HG02938 (cell line): Measurements from ENCODE around the gene SUFU.
"Not testable (repeated sequence)": the region's sequence is repeated elsewhere in the genome, so short reads cannot be mapped to it uniquely, and the experiment has no call there.

ENCODE experiments used
- ATAC-seq: cut with Tn5 transposase; IDR thresholded peaks from one replicate; pipeline ENCODE4 v1.9.1; 2021; ENCODE audit warnings: mild to moderate bottlenecking, moderate library complexity; ENCODE audit not compliant: unreplicated experiment

The SUFU gene

DNA sequence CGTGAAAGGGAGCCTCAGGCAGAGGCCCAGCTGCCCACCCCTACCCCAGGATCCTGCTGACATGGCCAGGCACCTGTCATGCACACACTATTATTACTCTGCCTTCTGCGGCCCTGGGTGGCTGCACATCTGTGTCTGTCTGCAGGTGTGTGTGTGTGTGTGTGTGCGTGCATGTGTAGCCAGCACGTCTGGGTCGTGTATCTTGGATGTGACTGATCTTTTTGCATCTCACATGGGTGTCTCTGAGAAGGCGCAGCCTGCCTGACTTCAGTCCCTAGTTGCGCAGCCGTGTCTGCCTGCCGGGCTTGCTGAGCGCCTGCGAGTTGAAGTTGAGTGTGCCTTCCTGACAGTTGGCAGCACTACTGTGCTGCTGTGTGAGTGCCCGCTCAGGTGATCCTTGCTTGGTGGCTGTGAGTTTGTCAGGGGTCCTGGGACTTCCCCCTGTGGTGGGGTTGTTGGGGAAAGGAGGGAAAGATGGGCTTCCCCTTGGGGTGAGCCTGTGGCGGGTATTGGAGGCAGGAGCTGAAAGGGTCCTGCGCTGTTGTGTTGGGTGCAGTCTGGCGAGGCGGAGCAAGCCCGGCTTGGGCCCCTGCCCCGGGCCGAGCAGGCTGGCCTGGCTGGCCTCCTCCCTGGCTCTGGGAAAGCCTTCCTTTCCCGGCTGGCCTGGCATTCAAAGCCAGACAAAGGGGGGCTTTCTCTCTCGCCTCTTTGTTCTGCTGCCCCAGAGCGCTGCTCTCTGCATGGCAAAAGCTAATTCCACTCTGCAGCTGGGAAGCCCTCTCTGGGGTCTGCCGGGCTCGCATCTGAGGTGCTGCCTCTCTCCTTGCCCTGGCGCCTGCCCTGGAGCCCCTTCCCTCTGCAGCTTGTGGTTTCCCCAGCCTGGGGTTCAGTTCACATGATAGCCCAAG lies 145.4 kb downstream of the SUFU start:
- ATAC-seq: no peak

- ATAC-seq: no peak
Observed at GRCh38 chr10:102649797-102650654, 146.3 kb downstream of the SUFU start.

DNA sequence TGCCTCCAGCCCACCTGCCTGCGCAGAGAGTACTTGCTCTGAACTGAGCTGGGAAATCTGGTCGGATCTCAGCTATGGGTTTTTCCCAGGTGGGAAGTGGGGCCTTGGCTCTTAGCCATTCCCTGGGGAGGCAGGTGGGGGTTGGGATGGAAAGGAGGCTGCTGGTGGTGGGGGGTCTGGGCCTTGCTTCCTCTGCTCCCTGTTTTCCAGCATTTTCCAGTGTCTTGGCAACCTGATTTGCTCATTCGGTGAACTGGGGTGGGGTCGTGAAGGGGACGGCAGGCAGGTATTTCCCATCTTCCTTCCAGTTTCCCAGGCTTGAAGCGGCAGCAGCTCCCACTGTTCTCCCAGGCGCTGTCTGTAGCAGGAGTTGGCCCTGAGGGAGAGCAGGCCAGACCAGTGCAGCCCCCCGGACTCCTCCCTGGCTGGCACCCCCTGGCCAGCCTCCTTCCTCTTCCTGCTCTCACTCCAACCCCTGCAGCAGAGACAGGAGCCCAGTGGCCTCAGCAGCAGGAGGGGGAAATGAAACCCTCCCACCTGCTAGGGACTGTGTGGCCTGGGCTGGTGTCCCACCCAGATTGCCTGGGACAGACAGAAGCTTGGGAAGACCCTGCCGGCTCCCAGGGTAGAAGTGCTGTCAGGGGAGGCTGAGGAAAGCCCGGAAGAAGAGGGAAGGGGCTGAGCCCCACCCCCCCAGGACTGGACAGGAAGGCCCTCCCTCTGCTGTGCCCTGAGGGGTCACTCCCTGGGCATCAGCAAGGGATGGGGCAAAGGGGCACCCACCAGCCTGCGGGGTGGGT lies 147.1 kb downstream of the SUFU start:
- no peak for ATAC-seq

- no peak for ATAC-seq
Observed at GRCh38 chr10:102651455-102652169, 147.8 kb downstream of the SUFU start.

DNA sequence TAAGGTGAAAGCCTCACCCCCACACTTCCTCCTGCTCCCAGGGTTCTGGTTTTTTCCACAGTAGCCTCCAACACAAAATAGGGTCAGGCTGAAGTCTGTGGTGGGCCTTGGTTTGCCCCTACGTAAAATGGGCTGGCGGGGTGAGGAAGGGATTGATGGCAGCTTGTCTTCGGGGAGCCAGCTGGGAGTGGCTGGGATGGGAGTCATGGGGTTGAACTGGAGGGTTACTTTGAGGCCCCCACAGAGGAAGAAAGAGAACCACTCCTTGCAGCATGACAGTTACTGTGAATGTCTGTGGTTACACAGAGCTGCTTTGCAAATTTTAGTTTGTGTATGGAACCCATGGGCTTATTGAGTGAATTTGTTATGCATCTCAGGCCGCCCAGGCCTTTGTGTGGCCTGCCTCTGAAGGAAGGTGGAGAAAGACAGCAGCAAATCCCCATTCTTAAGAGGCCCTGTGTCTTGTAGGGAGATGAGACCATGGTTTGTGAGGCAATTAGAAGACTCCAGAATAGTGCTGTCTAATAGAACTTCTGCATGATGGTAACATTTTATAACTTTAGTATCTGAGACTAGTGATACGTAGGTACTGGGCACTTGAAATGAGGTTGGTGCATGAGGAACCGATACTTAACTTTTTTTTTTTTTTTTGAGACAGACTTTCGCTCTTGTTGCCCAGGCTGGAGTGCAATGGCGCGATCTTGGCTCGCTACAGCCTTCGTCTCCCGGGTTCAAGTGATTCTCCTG lies 148.6 kb downstream of the SUFU start:
- peak; percentile 55 for ATAC-seq

DNA sequence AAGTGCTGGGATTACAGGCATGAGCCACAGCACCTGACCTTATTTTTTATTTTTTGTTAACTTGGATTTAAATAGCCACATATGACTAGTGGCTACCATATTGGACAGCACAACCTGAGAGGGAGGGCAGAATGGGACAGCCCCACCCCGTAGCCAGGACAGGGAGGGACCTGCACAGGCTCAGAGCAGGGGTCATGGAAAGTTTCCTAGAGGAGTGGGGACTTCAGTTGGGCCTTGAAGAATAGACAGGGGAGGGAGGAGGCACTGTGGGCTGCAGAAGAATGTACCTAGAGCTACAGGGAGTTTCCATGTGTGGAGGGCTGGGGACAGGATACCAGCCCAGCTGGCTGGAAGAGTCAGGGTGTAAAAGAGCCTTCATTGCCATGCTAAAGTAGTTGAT lies 149.3 kb downstream of the SUFU start:
- ATAC-seq: no peak

GRCh38 chr10:102654566-102654965 lies 150.8 kb downstream of the SUFU start:
- ATAC-seq: no peak

DNA sequence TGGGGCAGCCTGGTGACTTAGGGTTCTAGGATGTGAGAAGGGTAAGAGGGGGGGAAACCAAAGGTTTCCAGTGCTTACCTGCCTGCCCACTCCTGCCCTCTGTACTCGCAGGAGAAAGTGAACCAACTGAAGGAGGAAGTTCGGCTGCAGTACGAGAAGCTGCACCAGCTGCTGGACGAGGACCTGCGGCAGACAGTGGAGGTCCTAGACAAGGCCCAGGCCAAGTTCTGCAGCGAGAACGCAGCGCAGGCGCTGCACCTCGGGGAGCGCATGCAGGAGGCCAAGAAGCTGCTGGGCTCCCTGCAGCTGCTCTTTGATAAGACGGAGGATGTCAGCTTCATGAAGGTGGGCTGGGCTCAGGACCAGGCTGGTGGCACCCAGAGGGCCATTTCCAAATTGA lies 151.2 kb downstream of the SUFU start:
- no peak for ATAC-seq

- no peak for ATAC-seq
Observed at GRCh38 chr10:102656026-102656425, 152.3 kb downstream of the SUFU start.

DNA sequence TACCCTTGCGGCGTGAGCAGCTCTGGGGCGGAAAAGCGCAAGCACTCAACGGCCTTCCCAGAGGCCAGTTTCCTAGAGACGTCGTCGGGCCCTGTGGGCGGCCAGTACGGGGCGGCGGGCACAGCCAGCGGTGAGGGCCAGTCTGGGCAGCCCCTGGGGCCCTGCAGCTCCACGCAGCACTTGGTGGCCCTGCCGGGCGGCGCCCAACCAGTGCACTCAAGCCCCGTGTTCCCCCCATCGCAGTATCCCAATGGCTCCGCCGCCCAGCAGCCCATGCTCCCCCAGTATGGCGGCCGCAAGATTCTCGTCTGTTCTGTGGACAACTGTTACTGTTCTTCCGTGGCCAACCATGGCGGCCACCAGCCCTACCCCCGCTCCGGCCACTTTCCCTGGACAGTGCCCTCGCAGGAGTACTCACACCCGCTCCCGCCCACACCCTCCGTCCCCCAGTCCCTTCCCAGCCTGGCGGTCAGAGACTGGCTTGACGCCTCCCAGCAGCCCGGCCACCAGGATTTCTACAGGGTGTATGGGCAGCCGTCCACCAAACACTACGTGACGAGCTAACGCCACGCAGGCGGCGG lies 153.1 kb downstream of the SUFU start:
- ATAC-seq: no peak

DNA sequence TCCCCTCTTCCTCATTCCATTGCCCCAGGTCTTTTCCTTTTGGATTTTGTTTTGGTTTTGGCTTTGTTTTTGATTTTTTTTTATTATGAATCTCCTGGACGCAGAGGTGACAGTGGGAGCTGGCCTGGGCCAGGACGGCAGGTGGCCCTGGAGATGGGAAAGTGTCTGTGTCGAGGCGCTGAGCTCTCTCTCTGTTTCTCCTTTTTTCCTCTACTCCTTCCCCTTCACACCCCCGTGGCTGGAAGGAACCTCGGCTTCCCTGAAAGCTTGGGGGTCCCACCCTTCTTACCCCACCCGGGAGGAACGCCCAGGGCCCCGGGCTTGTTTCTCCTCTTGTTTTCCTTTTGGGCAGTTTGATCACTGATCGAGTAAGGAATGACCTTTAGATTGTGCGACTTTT lies 153.7 kb downstream of the SUFU start:
- no peak for ATAC-seq

- ATAC-seq: no peak
Observed at GRCh38 chr10:102657984-102658724, 154.4 kb downstream of the SUFU start.

GRCh38 chr10:102658802-102659201 lies 155.0 kb downstream of the SUFU start:
- no peak for ATAC-seq

DNA sequence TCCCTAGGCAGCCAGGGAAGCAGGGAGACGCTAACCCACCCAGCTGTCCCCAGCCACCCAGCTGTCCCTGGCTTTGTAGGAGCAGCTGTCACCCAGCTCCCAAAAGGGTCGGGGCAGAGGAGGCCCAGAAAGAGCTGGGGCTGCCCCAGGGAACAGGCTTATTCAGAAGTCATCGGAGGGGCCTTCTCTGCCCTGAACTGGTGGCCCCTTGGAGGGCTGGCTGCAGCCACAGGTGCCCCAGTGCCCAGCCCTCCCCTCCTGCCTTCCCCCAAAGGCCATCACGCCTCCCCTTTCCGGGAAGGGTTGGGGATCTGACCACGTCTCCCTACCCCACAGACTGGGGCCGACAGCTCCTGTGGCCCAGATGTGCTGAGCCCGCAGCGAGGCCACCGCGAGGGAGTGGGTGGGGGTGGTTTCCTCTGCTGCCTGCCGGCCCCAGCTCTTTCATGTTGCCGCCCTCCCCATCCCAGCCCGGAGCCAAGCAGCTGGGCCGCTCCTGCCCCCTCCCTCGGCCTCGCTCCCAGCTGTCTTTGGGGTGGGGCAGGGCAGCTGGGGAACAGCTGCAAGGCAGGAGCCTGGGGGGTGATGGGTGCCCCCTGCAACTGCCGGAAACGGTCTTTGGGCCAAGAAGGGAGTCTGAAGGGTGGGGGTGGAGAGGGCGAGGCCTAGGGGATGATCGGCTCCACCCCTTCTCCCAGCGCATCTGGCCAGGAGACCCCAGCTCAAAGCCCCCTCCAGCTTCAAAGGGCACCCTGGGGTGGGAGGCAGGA lies 157.3 kb downstream of the SUFU start:
- peak; percentile 61 for ATAC-seq

GRCh38 chr10:102661658-102662028 lies 157.9 kb downstream of the SUFU start:
- ATAC-seq: peak; percentile 24

DNA sequence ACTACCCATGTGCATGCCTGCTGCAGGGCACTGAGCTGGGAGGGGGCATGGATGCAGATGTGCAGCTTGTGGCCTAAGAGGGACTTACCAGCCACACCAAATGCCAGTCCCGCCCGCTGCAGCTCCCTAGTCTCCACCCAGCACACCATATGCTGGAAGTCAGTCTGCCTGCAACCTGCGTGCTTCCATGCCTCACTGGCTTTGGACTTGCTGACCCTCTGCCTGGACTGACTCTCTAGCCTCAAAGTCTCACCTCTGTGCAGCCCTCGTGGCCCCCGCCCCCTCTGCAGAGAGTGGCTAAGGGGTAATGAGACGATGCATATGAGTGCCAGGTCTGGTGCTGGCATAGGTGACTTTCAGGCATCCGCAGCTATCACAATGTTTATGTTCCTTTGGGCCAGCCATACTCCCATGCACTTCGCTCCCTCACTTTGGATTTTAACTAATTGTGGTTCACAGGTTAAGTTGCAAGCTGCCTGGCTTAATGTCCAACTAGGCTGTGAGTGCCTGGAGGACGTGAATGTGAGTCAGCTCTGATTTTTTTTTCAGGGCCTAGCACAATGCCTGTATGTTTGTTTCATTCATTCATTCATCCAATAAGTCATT lies 162.2 kb downstream of the SUFU start:
- no peak for ATAC-seq

DNA sequence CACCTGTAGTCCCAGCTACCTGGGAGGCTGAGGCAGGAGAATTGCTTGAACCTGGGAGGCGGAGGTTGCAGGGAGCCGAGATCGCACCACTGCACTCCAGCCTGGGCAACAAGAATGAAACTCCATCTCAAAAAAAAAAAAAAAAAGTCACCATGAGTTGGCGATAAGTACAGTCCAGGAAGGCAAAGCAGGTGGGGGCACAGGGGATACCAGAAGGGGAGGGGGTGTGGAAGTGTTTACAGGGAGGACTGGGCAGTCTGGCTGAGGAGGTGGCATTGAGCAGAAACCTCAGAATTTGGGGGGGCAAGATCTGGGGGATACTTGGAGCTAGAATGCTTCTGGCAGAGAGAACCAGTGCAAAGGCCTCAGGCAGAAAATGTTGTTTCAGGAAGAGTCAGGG lies 163.6 kb downstream of the SUFU start:
- not testable (repeated sequence) for ATAC-seq
